Measurements from ENCODE around the gene KCNJ9. TPM values are rescaled to one million over a fixed set of nuclear protein-coding genes. Genes with fewer than 3 reads are reported as not detected.

Gene KCNJ9
- total RNA-seq, 2 experiments from 2014 or later = not detected

GRCh38 chr1:160069460-160070231 is 11.7 kb upstream of the KCNJ9 start, which contains the start of gene KCNJ10:
TSS of gene KCNJ10 (minus strand) at chr1:160070160. CDS start at chr1:160042532, 27,628 bp downstream.
- Histone ChIP-seq H3K36me3 (ENCODE audit: insufficient read depth, low read length) (no peaks in the 10 kb centered on the region), H3K4me3 (ENCODE audit: low read length) (peak within 1 kb of the TSS; percentile 59), H3K27ac (ENCODE audit: low read depth in 1 of 2, low read length in 2 of 2) (no peak within 1 kb of the TSS), H3K9me3 (ENCODE audit: control insufficient read depth in 1 of 2, insufficient read depth in 1 of 2, low read length in 2 of 2) (no peaks in the 10 kb centered on the region), H3K4me1 (ENCODE audit: insufficient read depth, low read length) (peaks cover 13% of the 10 kb centered on the region), H3K27me3 (ENCODE audit: control insufficient read depth in 1 of 2, insufficient read depth in 2 of 2, low read length in 2 of 2) (peaks cover 19 to 21% of the 10 kb centered on the region in 2 experiments)
- Mint-ChIP-seq H3K27me3 (peaks cover 40% of the 10 kb centered on the region), H3K9me3 (no peaks in the 10 kb centered on the region), H3K27ac (no peak within 1 kb of the TSS), H3K4me3 (peak within 1 kb of the TSS; percentile 92), H3K4me1 (ENCODE audit: low read depth) (peaks cover 8% of the 10 kb centered on the region), H3K36me3 (ENCODE audit: low read depth) (no peaks in the 10 kb centered on the region)
- DNase-seq = no peak
- CTCF ChIA-PET = interaction anchor here (1.5 to 2.4 kb wide), 3 partner anchors 10 to 23 kb away, joined by 4 to 13 read pairs (median 8); partner anchors contain the start of gene KCNJ9
- ATAC-seq (ENCODE audit: poor library complexity) = no peak
- TF ChIP-seq, protein P1, sequence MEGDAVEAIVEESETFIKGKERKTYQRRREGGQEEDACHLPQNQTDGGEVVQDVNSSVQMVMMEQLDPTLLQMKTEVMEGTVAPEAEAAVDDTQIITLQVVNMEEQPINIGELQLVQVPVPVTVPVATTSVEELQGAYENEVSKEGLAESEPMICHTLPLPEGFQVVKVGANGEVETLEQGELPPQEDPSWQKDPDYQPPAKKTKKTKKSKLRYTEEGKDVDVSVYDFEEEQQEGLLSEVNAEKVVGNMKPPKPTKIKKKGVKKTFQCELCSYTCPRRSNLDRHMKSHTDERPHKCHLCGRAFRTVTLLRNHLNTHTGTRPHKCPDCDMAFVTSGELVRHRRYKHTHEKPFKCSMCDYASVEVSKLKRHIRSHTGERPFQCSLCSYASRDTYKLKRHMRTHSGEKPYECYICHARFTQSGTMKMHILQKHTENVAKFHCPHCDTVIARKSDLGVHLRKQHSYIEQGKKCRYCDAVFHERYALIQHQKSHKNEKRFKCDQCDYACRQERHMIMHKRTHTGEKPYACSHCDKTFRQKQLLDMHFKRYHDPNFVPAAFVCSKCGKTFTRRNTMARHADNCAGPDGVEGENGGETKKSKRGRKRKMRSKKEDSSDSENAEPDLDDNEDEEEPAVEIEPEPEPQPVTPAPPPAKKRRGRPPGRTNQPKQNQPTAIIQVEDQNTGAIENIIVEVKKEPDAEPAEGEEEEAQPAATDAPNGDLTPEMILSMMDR (IDR thresholded peaks at IDR 0.05) = no peak
- intact Hi-C loops (cut with DNase I, micrococcal nuclease) = no loop called here
- POLR2A ChIA-PET = interaction anchor here (0.6 to 0.8 kb wide), 4 partner anchors 9 to 146 kb away, joined by 3 read pairs; partner anchors contain the start of genes IGSF8 and KCNJ9

- intact Hi-C loops (cut with DNase I, micrococcal nuclease) = no loop called here
- no peaks in the 10 kb centered on the region for H3K36me3 Mint-ChIP-seq (ENCODE audit: low read depth)
- Histone ChIP-seq H3K36me3 (ENCODE audit: insufficient read depth, low read length) (no peaks in the 10 kb centered on the region), H3K4me1 (ENCODE audit: insufficient read depth, low read length) (peaks cover 13% of the 10 kb centered on the region), H3K4me3 (ENCODE audit: low read length) (peak overlapping the region; percentile 59), H3K9me3 (ENCODE audit: control insufficient read depth in 1 of 2, insufficient read depth in 1 of 2, low read length in 2 of 2) (no peaks in the 10 kb centered on the region), H3K27me3 (ENCODE audit: control insufficient read depth in 1 of 2, insufficient read depth in 2 of 2, low read length in 2 of 2) (peaks cover 19 to 24% of the 10 kb centered on the region in 2 experiments), H3K27ac (ENCODE audit: low read depth in 1 of 2, low read length in 2 of 2) (no peak overlapping the region)
- H3K4me1 Mint-ChIP-seq (ENCODE audit: low read depth) = peaks cover 8% of the 10 kb centered on the region
- POLR2A ChIA-PET = interaction anchor here (0.6 to 0.8 kb wide), 4 partner anchors 8 to 147 kb away, joined by 3 read pairs; partner anchors contain the start of genes IGSF8 and KCNJ9
- TF ChIP-seq, protein P1 (IDR thresholded peaks at IDR 0.05) = no peak
- CTCF ChIA-PET = interaction anchor here (1.5 to 2.4 kb wide), 3 partner anchors 9 to 24 kb away, joined by 4 to 13 read pairs (median 8); partner anchors contain the start of gene KCNJ9
- no peaks in the 10 kb centered on the region for H3K9me3 Mint-ChIP-seq
- peak overlapping the region; percentile 92 for H3K4me3 Mint-ChIP-seq
- H3K27ac Mint-ChIP-seq = no peak overlapping the region
- peak; percentile 93 for ATAC-seq (ENCODE audit: poor library complexity)
- peak; percentile 43 to 82 (median 70) for DNase-seq
- H3K27me3 Mint-ChIP-seq = peaks cover 48% of the 10 kb centered on the region
Observed at GRCh38 chr1:160070243-160071163, 10.8 kb upstream of the KCNJ9 start.

- no peak overlapping the region for H3K4me3 Mint-ChIP-seq
- Histone ChIP-seq H3K4me1 (ENCODE audit: insufficient read depth, low read length) (peaks cover 13% of the 10 kb centered on the region), H3K27me3 (ENCODE audit: control insufficient read depth in 1 of 2, insufficient read depth in 2 of 2, low read length in 2 of 2) (peaks cover 19 to 30% of the 10 kb centered on the region in 2 experiments), H3K27ac (ENCODE audit: low read depth in 1 of 2, low read length in 2 of 2) (no peak overlapping the region), H3K9me3 (ENCODE audit: control insufficient read depth in 1 of 2, insufficient read depth in 1 of 2, low read length in 2 of 2) (no peaks in the 10 kb centered on the region), H3K4me3 (ENCODE audit: low read length) (no peak overlapping the region), H3K36me3 (ENCODE audit: insufficient read depth, low read length) (no peaks in the 10 kb centered on the region)
- no peak overlapping the region for H3K27ac Mint-ChIP-seq
- TF ChIP-seq, protein P1 (IDR thresholded peaks at IDR 0.05) = no peak
- ATAC-seq (ENCODE audit: poor library complexity) (no peak), DNase-seq (no peak)
- no peaks in the 10 kb centered on the region for H3K36me3 Mint-ChIP-seq (ENCODE audit: low read depth)
- intact Hi-C loops (cut with DNase I, micrococcal nuclease) = no loop called here
- peaks cover 56% of the 10 kb centered on the region for H3K27me3 Mint-ChIP-seq
- ChIA-PET CTCF (no interaction called here), POLR2A (no interaction called here)
- H3K9me3 Mint-ChIP-seq = no peaks in the 10 kb centered on the region
- peaks cover 8% of the 10 kb centered on the region for H3K4me1 Mint-ChIP-seq (ENCODE audit: low read depth)
Observed at GRCh38 chr1:160071289-160071688, 10.0 kb upstream of the KCNJ9 start.
